Stimulated activated CD4-positive, alpha-beta T cell treated with anti-CD3 and anti-CD28 coated beads, Interleukin-12 subunit alpha, Interleukin-12 subunit beta, amount 100 ng/mL, for 24 hours (primary cell): ENCODE results near the gene BCAP31.
"Not testable (repeated sequence)": the region's sequence is repeated elsewhere in the genome, so short reads cannot be mapped to it uniquely, and the experiment has no call there.

ENCODE experiments used
- DNase-seq, 2 experiments: peaks; one replicate each; pipeline ENCODE4 v3.0.0-alpha.2; 2020; ENCODE audit warnings: low read depth in 2 of 2

BCAP31 gene

DNA sequence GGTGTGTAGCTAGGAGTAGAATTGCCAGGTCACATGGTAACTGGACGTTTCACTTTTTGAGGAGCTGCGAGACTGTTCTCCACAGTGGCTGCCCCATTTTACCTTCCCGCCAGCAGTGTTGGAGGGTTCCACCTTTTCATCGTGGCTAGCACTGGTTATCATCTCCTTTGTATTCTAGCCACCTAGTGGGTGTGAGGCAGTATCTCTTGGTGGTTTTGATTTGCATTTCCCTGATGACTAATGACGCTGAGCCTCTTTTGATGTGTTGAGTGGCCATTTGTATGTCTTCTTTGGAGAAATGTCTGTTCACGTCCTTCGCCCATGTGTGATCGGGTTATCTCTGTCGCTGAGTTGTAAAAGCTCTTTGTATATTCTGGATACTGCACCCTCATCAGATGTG is 11.1 kb upstream of the BCAP31 start:
- no peak for DNase-seq

- DNase-seq = no peak
These were observed 10.7 kb upstream of the BCAP31 start for GRCh38 chrX:153734871-153735270.

DNA sequence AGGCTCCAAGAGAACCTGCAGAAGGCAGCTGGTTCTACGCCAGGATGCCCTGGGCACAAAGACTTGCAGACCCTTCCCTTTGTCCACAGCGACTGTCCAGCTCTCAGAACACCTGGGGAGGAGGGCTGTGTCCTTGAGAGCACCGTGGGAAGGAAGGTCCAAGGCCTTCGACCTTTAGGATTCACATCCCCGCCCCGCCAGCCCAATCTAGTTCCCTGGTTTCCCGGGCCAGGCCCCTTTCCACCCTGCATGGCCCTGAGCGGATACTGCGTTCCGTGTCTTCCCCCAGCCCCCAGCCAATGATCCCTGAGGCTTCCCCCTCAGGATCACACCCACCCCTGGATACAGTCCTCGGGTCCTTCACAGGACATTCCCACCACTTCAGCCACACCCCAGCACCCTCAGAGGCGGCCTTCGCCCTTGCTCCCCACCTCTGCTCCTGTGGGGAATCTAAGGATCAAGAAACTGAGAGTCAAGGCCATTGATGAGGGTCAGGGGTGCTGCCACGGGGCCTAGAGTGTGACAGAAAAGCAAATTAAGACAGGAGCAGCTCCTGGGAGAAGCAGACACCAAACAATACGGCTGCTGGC is 9.6 kb upstream of the BCAP31 start:
- no peak for DNase-seq

DNA sequence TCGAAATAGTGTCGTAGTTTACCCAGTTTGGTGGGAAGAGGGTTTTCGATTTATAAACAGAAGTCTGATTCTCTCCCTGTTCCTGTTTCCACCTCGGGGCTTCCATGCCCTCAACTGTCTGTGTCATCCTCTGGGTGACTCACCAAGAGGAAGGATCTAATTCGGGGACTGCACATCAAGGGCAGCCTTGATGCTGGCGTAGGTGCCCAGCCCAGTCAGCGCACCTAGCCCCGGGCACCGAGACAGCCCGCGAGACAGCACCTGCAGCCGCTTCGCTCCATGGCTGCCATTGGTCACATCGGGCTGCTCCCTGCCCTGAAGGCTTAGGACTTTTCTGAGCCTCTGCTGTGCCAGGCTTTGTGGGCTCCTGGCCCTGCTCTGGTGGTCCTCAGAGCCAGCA is 8.2 kb upstream of the BCAP31 start:
- DNase-seq = no peak

- DNase-seq = no peak
These were observed 7.6 kb upstream of the BCAP31 start for GRCh38 chrX:153731845-153732215.

DNA sequence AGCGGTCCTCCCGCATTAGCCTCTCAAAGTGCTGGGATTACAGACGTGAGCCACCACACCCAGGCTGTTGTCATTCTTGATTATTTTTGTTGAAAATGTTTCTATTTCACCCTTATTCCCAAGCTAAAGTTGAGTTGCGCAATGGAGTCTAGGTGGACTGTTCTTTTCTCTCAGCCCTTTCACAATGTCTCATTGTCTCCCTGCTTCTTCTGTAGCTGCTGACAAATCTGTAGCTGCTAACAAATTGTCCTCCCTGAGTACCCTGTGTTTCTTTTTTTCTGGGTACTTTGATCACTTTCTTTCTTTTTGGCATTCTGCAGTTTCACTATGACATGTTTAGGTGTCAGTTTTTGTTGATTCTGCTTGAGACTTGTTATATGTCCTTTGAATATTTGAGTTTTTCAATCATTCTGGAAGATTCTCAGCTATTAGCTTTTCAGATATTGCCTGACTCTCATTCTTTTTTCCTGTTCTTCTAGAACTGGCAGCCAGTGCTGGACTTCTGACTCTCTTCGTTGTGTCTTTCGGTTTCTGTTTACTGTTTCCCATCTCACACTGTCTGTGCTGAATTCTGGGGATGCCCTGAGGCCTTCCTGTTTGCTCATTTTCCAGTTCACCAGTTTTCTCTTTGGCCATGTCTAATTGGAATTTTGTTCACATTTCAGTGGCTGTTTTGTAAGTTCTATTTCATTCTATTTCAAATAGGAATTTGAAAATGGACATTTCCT is 7.1 kb upstream of the BCAP31 start:
- no peak for DNase-seq

DNA sequence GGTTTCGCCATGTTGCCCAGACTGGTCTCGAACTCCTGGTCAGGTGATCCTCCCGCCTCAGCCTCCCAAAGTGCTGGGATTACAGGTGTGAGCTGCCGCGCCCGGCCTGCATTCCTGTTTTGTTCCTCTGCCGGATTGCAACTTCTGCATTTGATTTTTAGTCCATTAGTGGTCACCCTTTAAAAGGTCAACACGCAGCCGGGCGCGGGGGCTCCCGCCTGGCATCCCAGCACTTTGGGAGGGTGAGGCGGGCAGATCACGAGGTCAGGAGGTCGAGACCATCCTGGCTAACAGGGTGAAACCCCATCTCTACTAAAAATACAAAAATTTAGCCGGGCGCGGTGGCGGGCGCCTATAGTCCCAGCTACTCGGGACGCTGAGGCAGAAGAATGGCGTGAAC is 5.9 kb upstream of the BCAP31 start:
- DNase-seq = not testable (repeated sequence)

DNA sequence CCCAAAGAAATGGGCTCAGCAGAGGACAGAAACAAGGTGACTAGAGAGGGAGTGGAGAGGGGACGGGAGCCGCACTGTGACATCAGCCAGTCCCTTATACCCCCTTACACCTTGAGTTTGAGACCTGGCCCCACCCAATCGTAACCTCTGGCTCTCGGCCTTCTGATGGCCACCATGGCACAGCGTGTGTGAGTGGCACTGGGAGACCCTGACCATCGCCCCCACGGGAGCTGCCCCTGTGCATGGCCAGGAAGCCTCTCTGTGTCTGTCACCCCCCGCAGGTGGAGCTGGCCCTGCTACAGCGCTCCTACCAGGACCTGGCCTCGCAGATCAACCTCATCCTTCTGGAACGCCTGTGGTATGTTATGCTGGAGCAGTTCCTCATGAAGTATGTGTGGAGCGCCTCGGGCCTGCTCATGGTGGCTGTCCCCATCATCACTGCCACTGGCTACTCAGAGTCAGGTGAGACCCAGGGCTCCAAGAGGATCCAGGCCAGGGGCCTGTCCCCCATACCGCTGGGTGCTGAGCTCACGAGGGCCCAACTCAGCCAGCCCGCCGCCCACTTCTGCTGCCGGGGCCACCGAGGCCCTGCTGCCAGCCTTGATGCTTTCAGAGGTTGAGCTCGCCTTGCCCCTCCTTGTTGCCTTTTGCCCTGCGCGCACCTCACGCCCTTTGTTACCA is 4.9 kb upstream of the BCAP31 start:
- no peak for DNase-seq

DNA sequence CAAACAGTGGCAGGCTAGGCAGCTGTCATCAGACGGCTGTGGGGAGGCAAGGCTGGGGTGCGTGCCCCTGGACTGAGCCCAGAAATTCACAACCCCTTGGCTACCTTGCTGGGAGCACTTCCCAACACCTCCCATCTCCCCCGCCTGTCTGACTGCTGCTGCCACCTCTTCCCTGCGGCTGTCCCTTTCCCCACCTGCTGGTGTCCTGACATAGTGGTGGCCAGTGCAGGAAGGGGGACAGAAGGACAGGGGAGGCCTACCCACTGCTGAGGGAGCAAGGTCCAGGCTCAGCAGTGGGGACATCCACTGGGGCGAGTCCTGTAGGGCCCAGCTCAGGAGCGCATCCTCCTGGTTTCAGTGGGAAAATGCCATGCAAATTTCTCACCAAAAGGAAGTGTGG is 3.9 kb upstream of the BCAP31 start:
- DNase-seq = no peak

- DNase-seq = no peak
These were observed 3.1 kb upstream of the BCAP31 start for GRCh38 chrX:153727123-153727931.

- DNase-seq = peak in 1 of 2 experiments; percentile 20
These were observed 2.3 kb upstream of the BCAP31 start for GRCh38 chrX:153726286-153727122.

DNA sequence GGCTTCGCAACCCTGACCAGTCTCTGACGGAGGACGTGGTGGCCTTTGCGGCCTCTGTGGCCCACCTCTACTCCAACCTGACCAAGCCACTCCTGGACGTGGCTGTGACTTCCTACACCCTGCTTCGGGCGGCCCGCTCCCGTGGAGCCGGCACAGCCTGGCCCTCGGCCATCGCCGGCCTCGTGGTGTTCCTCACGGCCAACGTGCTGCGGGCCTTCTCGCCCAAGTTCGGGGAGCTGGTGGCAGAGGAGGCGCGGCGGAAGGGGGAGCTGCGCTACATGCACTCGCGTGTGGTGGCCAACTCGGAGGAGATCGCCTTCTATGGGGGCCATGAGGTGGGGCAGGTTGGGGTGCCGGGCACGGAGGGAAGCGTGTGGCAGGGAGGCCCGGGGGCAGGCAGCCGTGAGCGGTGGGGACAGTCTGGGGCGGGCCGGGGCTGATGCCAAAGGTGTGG is 1.7 kb upstream of the BCAP31 start:
- no peak for DNase-seq

GRCh38 chrX:153725039-153725831 is 1.0 kb upstream of the BCAP31 start:
- DNase-seq = no peak

- DNase-seq = peak; percentile 32 to 55
These were observed 586 bp downstream of the BCAP31 start for GRCh38 chrX:153723351-153724251.

GRCh38 chrX:153722704-153723350 is 1.4 kb downstream of the BCAP31 start:
- no peak for DNase-seq

DNA sequence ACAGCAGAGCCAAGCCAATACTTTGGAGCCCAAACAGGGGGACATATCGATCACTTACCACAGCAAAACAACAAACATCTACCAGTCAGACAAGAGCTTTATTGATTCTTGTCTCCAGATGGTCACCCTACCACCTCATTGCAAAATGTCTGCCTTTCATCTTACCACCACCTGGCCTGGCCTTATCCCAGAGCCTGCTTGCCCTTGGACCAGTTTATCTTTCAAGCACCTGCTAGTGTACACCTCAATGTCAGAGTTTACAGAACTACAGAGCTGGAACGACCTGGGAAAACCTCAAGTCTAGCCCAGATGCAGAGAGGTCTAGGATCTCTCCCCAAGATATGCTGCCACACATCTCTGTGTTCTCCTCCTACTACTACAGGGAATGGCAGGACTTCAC is 4.5 kb downstream of the BCAP31 start:
- no peak for DNase-seq

GRCh38 chrX:153719238-153719637 is 4.9 kb downstream of the BCAP31 start:
- DNase-seq = no peak

DNA sequence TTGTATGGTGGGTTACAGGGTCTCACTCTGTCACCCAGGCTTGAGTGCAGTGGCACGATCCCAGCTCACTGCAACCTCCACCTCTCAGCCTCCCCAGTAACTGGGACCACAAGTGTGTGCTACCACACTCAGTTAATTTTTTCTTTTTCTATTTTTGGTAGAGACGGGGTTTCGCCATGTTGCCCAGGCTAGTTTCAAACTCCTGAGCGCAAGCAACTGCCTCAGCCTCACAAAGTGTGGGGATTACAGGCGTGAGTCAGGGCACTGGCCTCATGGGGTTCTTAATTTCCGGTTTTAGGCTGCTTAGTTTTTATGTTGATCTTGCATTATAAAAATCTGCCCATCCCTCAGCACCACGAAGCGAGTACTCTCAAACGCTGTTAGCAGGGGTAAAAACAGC is 6.7 kb downstream of the BCAP31 start:
- DNase-seq = no peak

- DNase-seq = no peak
These were observed 9.9 kb downstream of the BCAP31 start for GRCh38 chrX:153714256-153714655.
